Keratinocyte (primary cell): ENCODE data around the gene METTL22. TPM values are rescaled to one million over a fixed set of nuclear protein-coding genes. Genes with fewer than 3 reads are reported as not detected.

Experiments
- DNase-seq: peaks from one replicate; pipeline ENCODE4 v3.0.0-alpha.2; 2011; ENCODE audit warnings: low read depth, missing footprints, low spot score
- FAIRE-seq: peaks from 2 replicates; lab custom pipeline; 2011; peaks lifted over from hg19 to GRCh38; lab: Jason Lieb, UNC
- H2AFZ ChIP-seq: 2 replicates; pipeline ENCODE4 v1.6.0; 2012; ENCODE audit warnings: low read length, control low read depth, inconsistent platforms; ENCODE audit not compliant: control insufficient read depth
- H3K27ac ChIP-seq: 2 replicates; pipeline ENCODE4 v1.5.1; 2011; ENCODE audit warnings: low read length; ENCODE audit not compliant: control insufficient read depth, insufficient read depth
- H3K27me3 ChIP-seq: 3 replicates; pipeline ENCODE4 v1.6.0; 2011; ENCODE audit warnings: low read length; ENCODE audit not compliant: control insufficient read depth, insufficient read depth; ENCODE audit errors: extremely low read depth
- H3K36me3 ChIP-seq, 2 experiments: 2 replicates in 1 of 2; 3 replicates in 1 of 2; pipeline ENCODE4 v1.5.1; 2011; ENCODE audit warnings: low read length in 2 of 2, mild to moderate bottlenecking in 1 of 2; ENCODE audit not compliant: control insufficient read depth in 2 of 2, insufficient read depth in 2 of 2; ENCODE audit errors: extremely low read depth in 1 of 2
- H3K4me1 ChIP-seq: 3 replicates; pipeline ENCODE4 v1.5.1; 2011; ENCODE audit warnings: low read length; ENCODE audit not compliant: control insufficient read depth, insufficient read depth; ENCODE audit errors: extremely low read depth
- H3K4me2 ChIP-seq: 3 replicates; pipeline ENCODE4 v1.6.0; 2011; ENCODE audit warnings: low read depth, low read length; ENCODE audit not compliant: control insufficient read depth, insufficient read depth; ENCODE audit errors: extremely low read depth
- H3K4me3 ChIP-seq, 3 experiments: fragments of 200-600 bp in 1 of 3; sonication (generic) in 1 of 3; 2 replicates in 2 of 3; 3 replicates in 1 of 3; pipeline ENCODE4 v1.5.1; 2011 to 2016; ENCODE audit warnings: low read length in 3 of 3, mild to moderate bottlenecking in 3 of 3, control low read depth in 2 of 3, inconsistent platforms in 1 of 3, low read depth in 1 of 3, mixed read lengths in 1 of 3, mixed run types in 1 of 3, moderate library complexity in 1 of 3; ENCODE audit not compliant: control insufficient read depth in 2 of 3, insufficient read depth in 2 of 3; ENCODE audit errors: extremely low read depth in 1 of 3
- H3K79me2 ChIP-seq: 2 replicates; pipeline ENCODE4 v1.6.0; 2012; ENCODE audit warnings: low read length; ENCODE audit not compliant: control insufficient read depth, insufficient read depth
- H3K9ac ChIP-seq: 3 replicates; pipeline ENCODE4 v1.6.0; 2011; ENCODE audit warnings: low read length; ENCODE audit not compliant: control insufficient read depth, insufficient read depth; ENCODE audit errors: extremely low read depth
- H3K9me1 ChIP-seq: 3 replicates; pipeline ENCODE4 v1.6.0; 2011; ENCODE audit warnings: low read length; ENCODE audit not compliant: control insufficient read depth, insufficient read depth; ENCODE audit errors: extremely low read depth
- H3K9me3 ChIP-seq: 2 replicates; pipeline ENCODE4 v1.5.1; 2012; ENCODE audit warnings: low read depth, low read length; ENCODE audit not compliant: control insufficient read depth
- H4K20me1 ChIP-seq: 3 replicates; pipeline ENCODE4 v1.6.0; 2011; ENCODE audit warnings: low read length; ENCODE audit not compliant: control insufficient read depth, insufficient read depth; ENCODE audit errors: extremely low read depth
- CTCF ChIP-seq, 3 experiments: IDR thresholded peaks in 1 of 3; conservative IDR thresholded peaks in 1 of 3; optimal IDR thresholded peaks in 1 of 3; 2 replicates in 2 of 3; 3 replicates in 1 of 3; pipeline versions ENCODE3 to v1.5.1; 2011; ENCODE audit warnings: low read length in 3 of 3, mild to moderate bottlenecking in 3 of 3, moderate library complexity in 2 of 3, control low read depth in 1 of 3, inconsistent platforms in 1 of 3; ENCODE audit not compliant: insufficient read depth in 2 of 3; ENCODE audit errors: extremely low read depth in 1 of 3
- EZH2 ChIP-seq: IDR thresholded peaks from one replicate; pipeline ENCODE4 v1.6.1; 2012; ENCODE audit warnings: inconsistent platforms, mild to moderate bottlenecking, low read length, moderate library complexity
- dilution Hi-C: fragments of 300-500 bp; cut with MboI; formaldehyde crosslinking; loops from one replicate; pipeline ENCODE4 v1.7.0; 2020; ENCODE audit warnings: low sequenced_read_pairs; ENCODE audit not compliant: extremely low pct_ligation_motif_present
- polyA plus RNA-seq, 5 experiments: library from polyadenylated mRNA; depleted of rRNA in 3 of 5; stranded (reverse) in 3 of 5; stranded (forward) in 1 of 5; unstranded in 1 of 5; fragments of >200 nt; gene quantifications; 1 replicate in 1 of 5; 2 replicates in 3 of 5; 3 replicates in 1 of 5; pipeline versions ENCODE4 v1.2.1 to v1.2.3, GENCODE V29; 2011 to 2012; ENCODE audit warnings: missing spikeins in 2 of 5, low read depth in 1 of 5, low replicate concordance in 1 of 5

The METTL22 gene
- polyA plus RNA-seq, 1 donor (not counting 4 experiments of a cell fraction or from before 2014, with no cell fraction given), result 31.1 TPM

GRCh38 chr16:8572919-8573724, 48.4 kb upstream of the METTL22 start:
- H4K20me1 ChIP-seq, result no peaks in the 10 kb centered on the region
- H2AFZ ChIP-seq, result no peak overlapping the region
- no peaks in the 10 kb centered on the region for H3K79me2 ChIP-seq
- H3K4me2 ChIP-seq, result peak overlapping the region; percentile 20
- H3K9me1 ChIP-seq, result no peaks in the 10 kb centered on the region
- DNase-seq (peak; percentile 21), FAIRE-seq (no peak)
- no peaks in the 10 kb centered on the region for H3K36me3 ChIP-seq
- H3K9ac ChIP-seq, result no peak overlapping the region
- TF ChIP-seq EZH2, result no peak
- TF ChIP-seq CTCF (optimal IDR thresholded peaks at IDR 0.05 in 1 of 3, IDR thresholded peaks at IDR 0.05 in 1 of 3, conservative IDR thresholded peaks at IDR 0.05 in 1 of 3; ENCODE audit: extremely low read depth in 1 of 3, insufficient read depth in 2 of 3, low read length in 3 of 3), result peak; percentile 60 to 74 (median 65)
- H3K9me3 ChIP-seq, result no peaks in the 10 kb centered on the region
- peaks cover 4% of the 10 kb centered on the region for H3K4me1 ChIP-seq
- peaks cover 5% of the 10 kb centered on the region for H3K27me3 ChIP-seq
- no peak overlapping the region for H3K27ac ChIP-seq
- dilution Hi-C loops, result no loop called here
- no peak overlapping the region for H3K4me3 ChIP-seq

GRCh38 chr16:8575399-8575798, 46.1 kb upstream of the METTL22 start:
- no peaks in the 10 kb centered on the region for H3K9me3 ChIP-seq
- no peaks in the 10 kb centered on the region for H3K79me2 ChIP-seq
- H3K27me3 ChIP-seq, result peaks cover 5% of the 10 kb centered on the region
- H3K4me1 ChIP-seq, result peaks cover 4% of the 10 kb centered on the region
- H3K36me3 ChIP-seq, result no peaks in the 10 kb centered on the region
- H4K20me1 ChIP-seq, result no peaks in the 10 kb centered on the region
- no peak overlapping the region for H3K9ac ChIP-seq
- no peak overlapping the region for H3K4me2 ChIP-seq
- H3K4me3 ChIP-seq, result no peak overlapping the region
- H2AFZ ChIP-seq, result no peak overlapping the region
- H3K9me1 ChIP-seq, result no peaks in the 10 kb centered on the region
- no peak for TF ChIP-seq EZH2
- TF ChIP-seq CTCF (optimal IDR thresholded peaks at IDR 0.05 in 1 of 3, IDR thresholded peaks at IDR 0.05 in 1 of 3, conservative IDR thresholded peaks at IDR 0.05 in 1 of 3; ENCODE audit: extremely low read depth in 1 of 3, insufficient read depth in 2 of 3, low read length in 3 of 3), result no peak
- FAIRE-seq, result no peak
- no peak for DNase-seq
- no peak overlapping the region for H3K27ac ChIP-seq
- dilution Hi-C loops, result no loop called here
